ENCODE results near the gene CACNA1C.

The CACNA1C gene

DNA sequence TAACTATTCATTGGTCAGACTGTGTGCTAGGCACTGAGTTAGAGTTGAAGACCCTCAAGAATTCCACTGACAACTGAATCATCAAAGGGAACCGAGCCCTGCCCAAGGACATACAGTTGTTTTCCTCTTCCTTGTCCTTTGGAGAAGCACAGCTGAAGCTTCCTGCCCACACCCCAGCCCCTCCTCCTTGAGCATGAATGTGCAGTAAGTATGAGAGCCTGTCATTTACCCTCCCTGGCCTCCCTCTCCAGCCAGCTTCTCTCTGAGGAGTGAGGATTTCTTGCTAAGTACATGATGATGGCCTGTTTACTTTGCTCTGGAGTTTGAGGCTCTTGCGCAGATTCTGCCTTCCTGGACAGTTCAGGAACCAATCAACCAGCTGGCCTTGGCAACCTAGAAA, 235.2 kb downstream of the CACNA1C start:
- in situ Hi-C loops (cut with HindIII; ENCODE audit: low sequenced_read_pairs) = no loop called here

GRCh38 chr12:2288471-2288870, 235.7 kb downstream of the CACNA1C start:
- in situ Hi-C loops (cut with HindIII; ENCODE audit: low sequenced_read_pairs) = no loop called here

- in situ Hi-C loops (cut with HindIII; ENCODE audit: low sequenced_read_pairs) = no loop called here
Measured at GRCh38 chr12:2288875-2289274, 236.1 kb downstream of the CACNA1C start.

DNA sequence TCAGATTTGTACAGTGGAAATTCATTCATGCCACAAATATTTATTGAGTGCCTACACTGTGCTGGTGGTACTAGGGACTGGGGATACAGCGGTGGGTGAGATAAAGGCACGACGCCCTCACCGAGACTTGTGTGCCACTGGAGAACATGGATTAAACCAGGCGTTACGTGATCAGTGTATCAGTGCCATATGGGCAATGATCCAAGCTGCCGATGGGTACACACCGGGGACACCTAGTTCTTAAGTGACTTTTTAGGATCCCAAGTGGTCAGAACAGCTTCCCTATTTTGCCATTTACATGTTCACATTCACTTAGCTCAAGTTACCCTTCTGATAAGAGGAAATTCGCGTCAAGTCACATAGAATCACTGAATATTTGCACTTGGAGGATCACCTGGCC, 236.7 kb downstream of the CACNA1C start:
- in situ Hi-C loops (cut with HindIII; ENCODE audit: low sequenced_read_pairs) = no loop called here

GRCh38 chr12:2290091-2290490, 237.3 kb downstream of the CACNA1C start:
- in situ Hi-C loops (cut with HindIII; ENCODE audit: low sequenced_read_pairs) = no loop called here

GRCh38 chr12:2290516-2291065, 237.8 kb downstream of the CACNA1C start:
- in situ Hi-C loops (cut with HindIII; ENCODE audit: low sequenced_read_pairs) = no loop called here

GRCh38 chr12:2291182-2291832, 238.5 kb downstream of the CACNA1C start:
- in situ Hi-C loops (cut with HindIII; ENCODE audit: low sequenced_read_pairs) = no loop called here

- in situ Hi-C loops (cut with HindIII; ENCODE audit: low sequenced_read_pairs) = no loop called here
Measured at GRCh38 chr12:2291947-2292346, 239.2 kb downstream of the CACNA1C start.

DNA sequence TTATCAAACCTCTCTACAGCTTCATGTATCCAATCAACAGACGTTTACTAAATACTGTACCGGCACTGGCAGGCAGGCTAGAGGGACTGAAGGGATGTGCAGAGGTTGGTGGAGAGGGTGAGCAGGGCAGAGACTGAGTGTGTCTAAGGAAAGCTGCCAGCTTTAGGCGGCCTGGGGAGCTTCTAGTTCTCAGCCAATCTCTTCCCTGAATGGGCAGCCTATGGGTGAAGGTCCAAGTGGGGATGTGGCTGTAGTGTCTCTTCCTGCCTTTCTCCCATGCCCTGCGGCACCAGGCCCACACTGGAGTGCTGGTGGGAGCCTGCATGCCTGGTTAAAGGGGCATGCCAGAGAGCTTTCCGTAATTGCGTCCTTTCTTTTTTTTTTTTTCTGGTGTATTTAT, 239.8 kb downstream of the CACNA1C start:
- in situ Hi-C loops (cut with HindIII; ENCODE audit: low sequenced_read_pairs) = no loop called here

GRCh38 chr12:2294651-2295475, 242.1 kb downstream of the CACNA1C start:
- in situ Hi-C loops (cut with HindIII; ENCODE audit: low sequenced_read_pairs) = no loop called here

DNA sequence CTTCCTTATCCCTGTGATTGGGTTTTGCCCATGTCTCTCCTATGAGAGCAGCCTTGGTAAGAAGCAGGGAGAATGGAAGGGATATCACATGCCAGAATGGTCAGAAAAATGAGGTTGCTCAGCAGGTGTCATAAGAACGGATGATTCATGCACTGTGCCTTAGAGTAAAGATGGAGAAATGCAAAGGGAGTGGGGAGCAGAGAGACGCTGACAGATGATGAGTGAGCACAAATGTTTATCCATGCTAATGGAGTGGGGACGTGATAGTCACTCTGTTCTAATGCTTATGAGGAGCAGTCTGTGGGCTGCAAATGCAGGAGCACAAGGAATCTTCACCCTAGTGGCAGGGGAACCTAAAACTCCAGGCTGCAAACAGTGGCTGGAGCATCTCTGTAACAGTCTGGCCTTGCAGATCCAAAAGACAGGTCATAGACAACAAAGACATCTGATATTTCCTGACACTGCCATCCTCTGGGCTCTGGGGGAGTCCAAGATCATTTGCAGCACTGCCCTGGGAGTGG, 243.2 kb downstream of the CACNA1C start:
- in situ Hi-C loops (cut with HindIII; ENCODE audit: low sequenced_read_pairs) = no loop called here

GRCh38 chr12:2297004-2297403, 244.2 kb downstream of the CACNA1C start:
- in situ Hi-C loops (cut with HindIII; ENCODE audit: low sequenced_read_pairs) = no loop called here

GRCh38 chr12:2297658-2298057, 244.9 kb downstream of the CACNA1C start:
- in situ Hi-C loops (cut with HindIII; ENCODE audit: low sequenced_read_pairs) = no loop called here

- in situ Hi-C loops (cut with HindIII; ENCODE audit: low sequenced_read_pairs) = no loop called here
Measured at GRCh38 chr12:2298556-2299200, 245.9 kb downstream of the CACNA1C start.

DNA sequence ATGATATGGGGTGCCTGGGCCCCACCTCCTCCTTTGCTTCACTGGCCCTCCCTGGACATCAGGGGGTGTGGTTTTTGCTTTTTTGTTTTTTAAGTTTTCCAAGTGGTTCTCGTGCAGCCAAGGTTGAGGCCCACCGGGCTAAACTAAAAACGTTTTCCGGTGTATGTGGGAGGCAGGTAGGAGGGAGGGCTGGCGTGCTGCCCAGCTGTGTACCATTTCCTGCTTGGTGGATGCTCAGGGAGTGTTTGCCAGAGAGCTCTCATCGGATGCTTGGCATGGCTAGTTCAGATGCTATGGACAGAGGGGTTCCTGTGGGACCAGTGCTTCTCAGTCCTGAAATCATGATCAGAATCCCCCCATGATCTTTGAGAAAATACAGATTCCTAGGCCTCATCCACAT, 246.4 kb downstream of the CACNA1C start:
- in situ Hi-C loops (cut with HindIII; ENCODE audit: low sequenced_read_pairs) = no loop called here

GRCh38 chr12:2300168-2300567, 247.4 kb downstream of the CACNA1C start:
- in situ Hi-C loops (cut with HindIII; ENCODE audit: low sequenced_read_pairs) = no loop called here

DNA sequence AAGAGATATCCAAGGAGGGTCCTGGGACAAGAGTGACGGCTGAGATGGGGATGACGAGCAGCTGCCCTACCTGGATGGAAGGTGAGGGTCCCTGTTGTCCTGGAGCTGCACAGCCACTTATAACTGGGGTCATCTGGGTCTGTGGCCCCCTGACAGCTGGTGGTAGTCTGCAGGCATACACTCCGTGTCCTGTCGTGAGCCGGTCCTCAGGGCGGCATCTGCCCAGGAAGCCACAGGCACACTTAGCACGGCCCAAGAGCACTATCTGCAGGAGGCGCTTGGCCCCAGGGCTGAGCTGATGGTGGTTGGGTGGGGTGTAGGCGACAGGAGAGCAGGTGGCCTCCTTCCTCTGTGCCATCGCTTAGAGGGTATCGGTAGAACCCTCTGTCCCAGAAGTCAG, 248.1 kb downstream of the CACNA1C start:
- in situ Hi-C loops (cut with HindIII; ENCODE audit: low sequenced_read_pairs) = no loop called here

GRCh38 chr12:2301531-2302461, 249.0 kb downstream of the CACNA1C start:
- in situ Hi-C loops (cut with HindIII; ENCODE audit: low sequenced_read_pairs) = no loop called here

- in situ Hi-C loops (cut with HindIII; ENCODE audit: low sequenced_read_pairs) = no loop called here
Measured at GRCh38 chr12:2302711-2303580, 250.2 kb downstream of the CACNA1C start.
